Large intestine (tissue), 3 donors: Measurements from ENCODE around the gene FARS2. TPM values are rescaled to one million over a fixed set of nuclear protein-coding genes. Genes with fewer than 3 reads are reported as not detected.

Source experiments
- DNase-seq, 2 donors: peaks; one replicate each; pipeline versions ENCODE4 v3.0.0 to v3.0.0-alpha.2; 2013
- H3K27ac ChIP-seq: one replicate; pipeline ENCODE4 v1.5.1; 2013; ENCODE audit warnings: low read length
- H3K27me3 ChIP-seq: 2 replicates; pipeline ENCODE4 v1.6.1; 2013; ENCODE audit warnings: low read length; ENCODE audit not compliant: control insufficient read depth, insufficient read depth
- H3K36me3 ChIP-seq: 2 replicates; pipeline ENCODE4 v1.6.1; 2013; ENCODE audit warnings: low read length; ENCODE audit not compliant: control insufficient read depth, insufficient read depth
- H3K4me1 ChIP-seq: one replicate; pipeline ENCODE4 v1.6.1; 2013; ENCODE audit warnings: low read length; ENCODE audit not compliant: control insufficient read depth, insufficient read depth
- H3K4me3 ChIP-seq: one replicate; pipeline ENCODE4 v1.5.1; 2013; ENCODE audit warnings: low read length
- H3K9me3 ChIP-seq: one replicate; pipeline ENCODE4 v1.6.1; 2013; ENCODE audit warnings: mild to moderate bottlenecking, low read depth, low read length, moderate library complexity; ENCODE audit not compliant: control insufficient read depth
- WGBS: methylation state at CpG from one replicate; pipeline ENCODE4 v1.1.5; 2013; ENCODE audit warnings: low lambda C conversion rate; ENCODE audit not compliant: insufficient coverage; 5-methylcytosine and 5-hydroxymethylcytosine counted together
- polyA plus RNA-seq: library from polyadenylated mRNA; unstranded; fragments of 120-200 nt; gene quantifications from one replicate; pipeline ENCODE4 v1.2.1, GENCODE V29; 2013

Gene FARS2
- polyA plus RNA-seq, 1 donor = 14.3 TPM

DNA sequence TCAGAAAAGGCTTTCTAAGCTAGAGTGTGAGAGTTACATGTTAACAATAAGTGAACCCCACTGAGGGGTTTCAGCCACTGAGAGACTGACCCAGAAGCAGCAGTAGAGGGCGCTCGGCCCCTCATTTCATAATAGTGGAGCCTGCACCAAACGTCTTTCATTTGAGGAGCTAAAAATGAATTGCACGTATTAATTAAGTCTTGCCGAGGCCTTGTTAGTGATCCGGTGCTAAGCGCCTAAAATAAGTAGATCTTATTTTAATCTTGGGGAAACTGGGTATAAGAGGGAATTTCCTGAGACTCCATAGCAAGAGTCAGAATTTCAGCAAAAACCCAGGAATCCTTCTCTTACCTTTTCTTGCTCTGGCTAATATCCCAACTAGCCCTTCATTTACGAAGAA is 209.7 kb downstream of the FARS2 start:
- Histone ChIP-seq H3K27me3 (no peaks in the 10 kb centered on the region), H3K36me3 (no peaks in the 10 kb centered on the region), H3K27ac (no peak overlapping the region), H3K9me3 (no peaks in the 10 kb centered on the region), H3K4me3 (no peak overlapping the region), H3K4me1 (no peaks in the 10 kb centered on the region)
- peak; percentile 21 to 37 for DNase-seq
- WGBS = no CpG with 5 or more reads among the region's 8 CpGs

DNA sequence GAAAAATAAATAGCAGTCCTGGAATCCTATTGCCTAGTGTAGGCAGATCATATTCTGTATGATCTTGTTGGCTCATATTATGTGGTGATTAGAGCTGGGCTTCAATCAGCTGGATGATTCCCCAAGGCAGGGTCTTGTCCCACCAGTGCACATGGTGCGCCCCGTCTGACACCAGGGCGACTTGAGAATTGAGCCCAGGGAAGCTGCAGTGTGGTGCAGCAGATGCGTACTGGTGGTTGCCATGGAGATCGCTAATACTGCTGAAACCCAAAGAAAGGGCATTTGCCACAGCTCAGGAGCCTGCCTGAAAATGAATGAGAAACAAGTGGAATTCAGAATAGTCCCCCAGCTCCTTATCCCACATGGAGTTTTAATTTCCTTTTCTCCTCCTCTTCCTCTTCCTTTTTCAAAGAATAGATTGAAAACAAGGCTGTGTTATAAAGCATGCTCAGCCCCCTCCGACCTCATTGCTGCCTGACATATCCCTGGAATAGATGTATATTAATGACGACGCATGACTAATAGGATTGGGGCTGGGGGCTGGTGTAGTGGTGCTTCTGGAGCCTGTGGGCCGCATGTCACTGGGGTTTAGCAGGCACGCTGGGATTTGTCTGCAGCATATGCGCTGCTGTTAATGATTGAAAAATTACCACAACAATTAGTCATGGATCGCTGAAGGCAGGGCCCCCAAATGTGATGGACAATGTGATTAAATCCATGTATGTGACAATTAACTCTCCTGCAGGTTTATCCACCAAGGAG is 210.5 kb downstream of the FARS2 start:
- no peak for DNase-seq

DNA sequence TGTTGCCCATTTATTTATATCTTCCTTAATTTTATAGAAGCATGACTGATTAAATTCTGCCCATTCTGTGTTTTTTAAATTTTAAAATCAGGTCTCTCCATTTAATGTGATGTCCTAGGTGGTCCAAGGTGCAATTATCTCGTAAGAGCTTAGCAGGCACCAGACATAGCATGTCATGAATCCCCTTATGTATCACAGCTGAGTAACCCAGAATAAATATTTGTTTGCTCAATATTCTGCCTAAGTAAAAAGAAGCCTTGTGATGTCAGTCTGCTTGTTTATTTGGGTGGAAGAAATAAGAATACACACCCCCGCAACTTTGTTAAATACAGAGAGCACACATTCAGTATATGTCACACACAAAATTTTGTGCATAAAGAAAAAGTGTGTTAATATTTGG is 211.3 kb downstream of the FARS2 start:
- Histone ChIP-seq H3K27ac (no peak overlapping the region), H3K27me3 (no peaks in the 10 kb centered on the region), H3K9me3 (no peaks in the 10 kb centered on the region), H3K4me3 (no peak overlapping the region), H3K36me3 (no peaks in the 10 kb centered on the region), H3K4me1 (no peaks in the 10 kb centered on the region)
- no CpG with 5 or more reads among the region's 2 CpGs for WGBS
- no peak for DNase-seq

More for the DNA sequence above, 210.5 kb downstream of the FARS2 start:
- Histone ChIP-seq H3K9me3 (no peaks in the 10 kb centered on the region), H3K36me3 (no peaks in the 10 kb centered on the region), H3K27me3 (no peaks in the 10 kb centered on the region), H3K4me3 (no peak overlapping the region), H3K4me1 (no peaks in the 10 kb centered on the region), H3K27ac (no peak overlapping the region)
- no CpG with 5 or more reads among the region's 12 CpGs for WGBS

DNA sequence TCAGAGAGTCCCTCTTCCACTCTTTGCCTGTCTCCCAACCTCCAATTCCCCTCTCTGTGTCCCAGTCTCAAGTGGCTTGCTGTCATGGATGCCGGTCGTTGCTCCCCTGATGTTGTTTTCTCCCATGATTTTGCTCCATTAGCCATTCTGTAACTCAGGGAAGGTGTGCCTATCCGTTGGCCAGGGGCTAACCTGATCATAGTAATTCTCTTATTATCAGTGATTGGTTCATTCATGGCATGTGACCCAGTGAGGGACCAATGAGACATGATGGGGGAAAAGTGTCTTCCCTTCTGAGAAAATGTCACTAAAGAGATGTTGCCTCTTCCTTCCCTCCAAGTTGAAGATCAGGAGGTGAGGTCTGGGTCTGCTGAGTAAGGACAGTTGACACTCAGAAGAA is 214.5 kb downstream of the FARS2 start:
- H3K9me3 ChIP-seq = no peaks in the 10 kb centered on the region
- H3K36me3 ChIP-seq = no peaks in the 10 kb centered on the region
- H3K4me1 ChIP-seq = no peaks in the 10 kb centered on the region
- H3K4me3 ChIP-seq = no peak overlapping the region
- no peak overlapping the region for H3K27ac ChIP-seq
- WGBS = no CpG with 5 or more reads among the region's 3 CpGs
- no peak for DNase-seq
- H3K27me3 ChIP-seq = no peaks in the 10 kb centered on the region

DNA sequence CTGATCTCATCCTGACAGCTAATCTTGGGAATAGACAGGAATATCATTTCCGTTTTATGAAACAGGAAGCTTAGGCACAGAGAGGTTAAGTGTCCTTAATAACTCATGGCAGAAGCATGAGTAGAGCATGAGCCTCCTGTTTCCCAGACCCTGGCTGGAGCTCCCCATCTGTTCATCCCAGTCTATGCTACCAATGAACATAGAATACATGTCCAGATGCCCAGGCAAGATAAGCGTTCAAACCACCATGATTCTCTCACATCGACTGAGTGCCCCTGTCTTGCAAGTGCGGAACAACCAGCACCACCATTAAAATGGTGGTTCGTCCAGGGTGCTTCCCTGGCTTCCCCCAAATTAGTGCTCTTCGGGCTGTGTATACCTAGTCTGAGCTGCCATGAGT is 217.1 kb downstream of the FARS2 start:
- H3K27ac ChIP-seq = no peak overlapping the region
- no peaks in the 10 kb centered on the region for H3K4me1 ChIP-seq
- DNase-seq = no peak
- no peaks in the 10 kb centered on the region for H3K9me3 ChIP-seq
- WGBS = no CpG with 5 or more reads among the region's 6 CpGs
- H3K4me3 ChIP-seq = no peak overlapping the region
- H3K36me3 ChIP-seq = no peaks in the 10 kb centered on the region
- no peaks in the 10 kb centered on the region for H3K27me3 ChIP-seq

DNA sequence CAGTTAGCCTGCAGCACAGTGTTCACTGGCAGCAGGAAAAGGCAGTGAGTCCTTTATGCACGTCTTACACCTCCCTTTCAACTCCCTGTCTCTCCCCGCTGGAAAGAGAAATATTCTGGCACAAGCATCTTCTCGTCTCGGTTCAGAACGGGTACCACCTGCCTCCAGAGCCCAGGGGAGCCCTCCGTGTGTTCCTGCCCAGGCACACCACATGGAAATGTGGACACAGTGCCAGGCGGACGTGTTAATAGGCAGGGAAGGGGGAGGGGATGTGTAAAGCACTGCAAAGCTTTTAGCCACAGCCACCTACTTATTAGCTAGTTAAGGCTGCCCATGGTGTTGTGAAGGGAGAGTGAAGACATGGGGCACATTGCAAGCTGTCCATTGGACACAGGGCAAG is 219.7 kb downstream of the FARS2 start:
- no peaks in the 10 kb centered on the region for H3K9me3 ChIP-seq
- H3K36me3 ChIP-seq = no peaks in the 10 kb centered on the region
- no CpG with 5 or more reads among the region's 8 CpGs for WGBS
- no peak overlapping the region for H3K27ac ChIP-seq
- no peak overlapping the region for H3K4me3 ChIP-seq
- no peaks in the 10 kb centered on the region for H3K27me3 ChIP-seq
- DNase-seq = no peak
- no peaks in the 10 kb centered on the region for H3K4me1 ChIP-seq

DNA sequence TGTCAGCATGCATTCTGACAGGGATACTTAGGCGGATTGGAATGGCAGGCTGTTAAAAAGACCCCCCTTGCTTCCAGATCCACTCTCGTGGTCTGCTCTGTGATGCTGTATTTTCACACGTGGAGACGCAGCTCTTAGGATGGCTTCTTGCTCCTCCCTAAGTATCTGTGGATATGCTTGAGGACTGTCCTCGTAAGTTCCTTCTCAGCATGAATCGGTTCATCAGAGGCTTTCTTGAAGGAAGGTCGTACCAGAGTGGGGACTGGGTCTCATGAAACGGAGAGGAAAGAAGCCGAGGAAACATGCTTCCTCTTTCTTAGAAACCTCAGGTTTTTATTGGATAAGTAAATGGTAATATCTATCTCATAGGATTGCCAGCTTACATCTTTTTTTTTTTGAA is 220.4 kb downstream of the FARS2 start:
- WGBS = 90% methylated on average over 2 of the region's 9 CpGs

DNA sequence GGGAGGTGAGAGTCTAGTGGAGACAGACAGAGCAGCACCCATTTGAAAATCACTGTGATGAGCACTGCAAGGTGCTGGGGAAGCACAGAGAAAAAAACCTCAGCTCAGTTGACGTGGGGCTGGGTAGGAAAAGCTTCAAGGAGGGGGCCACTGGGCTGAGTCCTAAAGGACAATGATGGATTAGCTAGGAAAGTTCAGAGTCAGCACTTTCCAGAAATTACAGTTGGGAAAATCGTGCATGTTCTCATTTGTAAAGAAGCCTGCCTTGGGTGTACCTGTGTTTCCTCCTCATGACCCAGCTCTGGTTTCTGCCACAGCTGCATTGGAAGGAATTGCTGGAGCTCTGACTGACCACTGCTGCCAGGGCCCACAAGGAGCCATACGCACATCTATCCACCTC is 221.3 kb downstream of the FARS2 start:
- Histone ChIP-seq H3K27me3 (no peaks in the 10 kb centered on the region), H3K4me1 (no peaks in the 10 kb centered on the region), H3K36me3 (no peaks in the 10 kb centered on the region), H3K27ac (no peak overlapping the region), H3K4me3 (no peak overlapping the region), H3K9me3 (no peaks in the 10 kb centered on the region)
- no CpG with 5 or more reads among the region's 3 CpGs for WGBS
- DNase-seq = no peak

More for the DNA sequence above, 220.4 kb downstream of the FARS2 start:
- H3K4me1 ChIP-seq = no peaks in the 10 kb centered on the region
- H3K4me3 ChIP-seq = no peak overlapping the region
- no peak for DNase-seq
- no peak overlapping the region for H3K27ac ChIP-seq
- no peaks in the 10 kb centered on the region for H3K36me3 ChIP-seq
- H3K9me3 ChIP-seq = no peaks in the 10 kb centered on the region
- no peaks in the 10 kb centered on the region for H3K27me3 ChIP-seq

DNA sequence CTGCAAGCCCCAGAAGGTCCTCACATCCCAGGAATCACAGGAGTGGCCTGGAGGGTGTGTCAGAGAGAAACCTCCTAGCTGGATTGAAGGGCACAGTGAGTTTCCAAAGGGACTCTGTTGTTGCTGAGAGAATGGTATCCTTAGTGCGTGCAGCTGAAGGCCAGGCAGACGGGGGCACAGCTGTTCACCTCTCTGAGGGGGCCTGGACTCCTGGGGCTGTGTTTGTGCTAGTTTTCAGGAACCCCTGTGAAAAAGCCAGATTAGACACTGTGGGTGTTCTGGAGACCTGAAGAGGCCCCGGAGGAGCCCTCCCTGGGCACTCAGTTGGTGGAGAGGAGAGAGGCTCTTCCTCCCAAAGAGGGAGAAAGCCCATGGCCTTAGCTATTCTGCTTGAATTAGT is 223.4 kb downstream of the FARS2 start:
- H3K27ac ChIP-seq = no peak overlapping the region
- no peaks in the 10 kb centered on the region for H3K27me3 ChIP-seq
- DNase-seq = no peak
- no peaks in the 10 kb centered on the region for H3K9me3 ChIP-seq
- no CpG with 5 or more reads among the region's 3 CpGs for WGBS
- no peaks in the 10 kb centered on the region for H3K4me1 ChIP-seq
- H3K36me3 ChIP-seq = no peaks in the 10 kb centered on the region
- H3K4me3 ChIP-seq = no peak overlapping the region

DNA sequence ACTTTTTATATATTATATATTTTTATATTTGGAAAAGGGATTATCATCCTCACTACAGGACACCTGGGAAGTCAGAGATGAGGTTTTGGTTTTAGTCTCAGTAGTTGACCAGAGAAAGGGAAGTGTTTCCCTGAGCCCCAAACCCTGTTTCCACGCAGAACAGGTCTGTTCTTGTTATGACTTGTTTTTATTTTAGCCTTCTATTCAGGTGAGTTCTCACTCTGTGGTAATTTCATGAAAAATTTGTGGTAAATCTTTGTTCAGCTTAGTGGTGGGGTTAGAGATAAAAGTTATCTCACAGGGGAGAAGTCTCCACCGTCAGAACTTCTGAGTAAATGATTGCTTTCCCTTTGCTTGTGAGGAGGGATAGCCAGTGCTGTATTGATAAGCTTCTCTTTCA is 224.9 kb downstream of the FARS2 start:
- Histone ChIP-seq H3K9me3 (no peaks in the 10 kb centered on the region), H3K27ac (no peak overlapping the region), H3K27me3 (no peaks in the 10 kb centered on the region), H3K4me1 (no peaks in the 10 kb centered on the region), H3K4me3 (no peak overlapping the region), H3K36me3 (no peaks in the 10 kb centered on the region)
- no peak for DNase-seq
- WGBS = 83% methylated on average over 1 of the region's 2 CpGs

DNA sequence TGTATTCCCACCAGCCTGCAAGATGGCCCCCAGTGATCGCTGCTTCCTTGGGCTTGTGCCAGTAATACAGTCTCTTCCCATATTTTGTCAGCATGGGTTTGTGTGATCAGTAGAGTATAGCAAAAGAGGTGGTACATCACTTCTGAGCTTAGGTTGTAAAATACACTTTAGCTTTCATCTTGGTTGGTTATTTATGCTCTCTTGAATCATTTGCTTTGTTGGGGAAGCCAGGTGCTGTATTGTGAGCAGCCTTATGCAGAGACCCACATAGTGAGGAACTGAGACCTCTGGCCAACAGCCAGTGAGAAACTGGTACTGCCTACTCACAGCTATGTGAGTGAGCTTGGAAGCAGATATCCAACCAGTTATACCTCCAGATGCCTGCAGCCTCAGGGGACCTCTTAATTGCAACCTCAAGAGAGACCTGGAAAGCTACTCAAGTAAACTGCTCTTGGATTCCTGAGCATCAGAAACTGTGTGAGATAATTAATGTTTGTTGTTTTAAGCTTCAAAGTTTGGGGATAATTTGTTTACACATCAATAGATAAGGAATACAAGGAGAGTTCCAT is 229.3 kb downstream of the FARS2 start:
- Histone ChIP-seq H3K27ac (no peak overlapping the region), H3K27me3 (no peaks in the 10 kb centered on the region), H3K4me1 (no peaks in the 10 kb centered on the region), H3K4me3 (no peak overlapping the region), H3K9me3 (no peaks in the 10 kb centered on the region), H3K36me3 (no peaks in the 10 kb centered on the region)
- WGBS = no CpG with 5 or more reads among the region's 1 CpG
- no peak for DNase-seq
